ENCODE data around the gene EFCAB8. TPM values are rescaled to one million over a fixed set of nuclear protein-coding genes. Genes with fewer than 3 reads are reported as not detected.

EFCAB8 gene
- total RNA-seq, 4 donors from 2014 or later, result 1.4 to 1.5 TPM; not detected in 2

GRCh38 chr20:32984631-32985354 is 126.1 kb downstream of the EFCAB8 start:
- H3K27ac ChIP-seq, result no peak overlapping the region
- no peaks in the 10 kb centered on the region for H3K9me3 ChIP-seq
- H3K4me1 ChIP-seq, result no peaks in the 10 kb centered on the region
- no peak for TF ChIP-seq POLR2A (IDR thresholded peaks at IDR 0.05)
- TF ChIP-seq, protein P1, sequence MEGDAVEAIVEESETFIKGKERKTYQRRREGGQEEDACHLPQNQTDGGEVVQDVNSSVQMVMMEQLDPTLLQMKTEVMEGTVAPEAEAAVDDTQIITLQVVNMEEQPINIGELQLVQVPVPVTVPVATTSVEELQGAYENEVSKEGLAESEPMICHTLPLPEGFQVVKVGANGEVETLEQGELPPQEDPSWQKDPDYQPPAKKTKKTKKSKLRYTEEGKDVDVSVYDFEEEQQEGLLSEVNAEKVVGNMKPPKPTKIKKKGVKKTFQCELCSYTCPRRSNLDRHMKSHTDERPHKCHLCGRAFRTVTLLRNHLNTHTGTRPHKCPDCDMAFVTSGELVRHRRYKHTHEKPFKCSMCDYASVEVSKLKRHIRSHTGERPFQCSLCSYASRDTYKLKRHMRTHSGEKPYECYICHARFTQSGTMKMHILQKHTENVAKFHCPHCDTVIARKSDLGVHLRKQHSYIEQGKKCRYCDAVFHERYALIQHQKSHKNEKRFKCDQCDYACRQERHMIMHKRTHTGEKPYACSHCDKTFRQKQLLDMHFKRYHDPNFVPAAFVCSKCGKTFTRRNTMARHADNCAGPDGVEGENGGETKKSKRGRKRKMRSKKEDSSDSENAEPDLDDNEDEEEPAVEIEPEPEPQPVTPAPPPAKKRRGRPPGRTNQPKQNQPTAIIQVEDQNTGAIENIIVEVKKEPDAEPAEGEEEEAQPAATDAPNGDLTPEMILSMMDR (IDR thresholded peaks at IDR 0.05), result no peak
- intact Hi-C loops (cut with DNase I; ENCODE audit: low total_unique reads), result no loop called here
- DNase-seq, result no peak
- H3K4me3 ChIP-seq, result no peak overlapping the region
- H3K36me3 ChIP-seq, result no peaks in the 10 kb centered on the region
- no peaks in the 10 kb centered on the region for H3K27me3 ChIP-seq

- no peak for TF ChIP-seq POLR2A (IDR thresholded peaks at IDR 0.05)
- TF ChIP-seq, protein P1 (IDR thresholded peaks at IDR 0.05), result no peak
- no peaks in the 10 kb centered on the region for H3K4me1 ChIP-seq
- H3K9me3 ChIP-seq, result no peaks in the 10 kb centered on the region
- no peak for DNase-seq
- no peaks in the 10 kb centered on the region for H3K36me3 ChIP-seq
- intact Hi-C loops (cut with DNase I; ENCODE audit: low total_unique reads), result no loop called here
- H3K27me3 ChIP-seq, result no peaks in the 10 kb centered on the region
- no peak overlapping the region for H3K27ac ChIP-seq
- H3K4me3 ChIP-seq, result no peak overlapping the region
Measured at GRCh38 chr20:32985596-32985995, 126.9 kb downstream of the EFCAB8 start.

DNA sequence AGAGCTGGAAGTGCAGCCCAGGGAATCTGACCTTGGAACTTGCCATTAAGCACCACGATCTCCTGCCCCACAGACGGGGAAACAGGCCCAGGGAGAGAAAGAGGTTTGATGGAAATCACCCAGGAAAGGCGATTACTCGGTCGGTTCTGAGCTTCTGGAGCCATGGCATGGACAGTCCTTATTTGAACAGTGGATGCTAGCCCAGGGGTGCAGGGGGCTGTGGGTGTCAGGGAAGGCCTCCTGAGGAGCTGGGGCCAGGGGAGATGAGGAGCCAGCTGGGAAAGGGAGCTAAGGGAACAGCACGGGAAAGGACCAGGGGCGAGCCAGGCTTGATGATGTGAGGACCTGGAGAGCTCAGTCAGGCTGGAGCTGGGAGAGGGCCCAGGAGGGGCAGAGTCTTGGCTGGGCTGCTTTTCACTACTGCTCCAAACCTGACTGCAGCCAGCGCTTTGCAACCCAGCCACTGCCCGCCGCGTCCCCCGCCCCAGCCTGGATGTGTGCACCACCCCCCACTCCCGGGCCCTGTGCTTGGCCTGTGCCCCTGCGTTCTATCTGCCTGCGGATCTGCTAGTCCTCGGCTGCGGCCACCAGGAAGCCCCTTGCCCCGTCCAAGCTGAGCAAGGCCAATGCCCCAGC is 127.7 kb downstream of the EFCAB8 start:
- no peak overlapping the region for H3K27ac ChIP-seq
- H3K27me3 ChIP-seq, result no peaks in the 10 kb centered on the region
- H3K9me3 ChIP-seq, result no peaks in the 10 kb centered on the region
- no peak for TF ChIP-seq POLR2A (IDR thresholded peaks at IDR 0.05)
- TF ChIP-seq, protein P1 (IDR thresholded peaks at IDR 0.05), result no peak
- no peaks in the 10 kb centered on the region for H3K36me3 ChIP-seq
- intact Hi-C loops (cut with DNase I; ENCODE audit: low total_unique reads), result no loop called here
- DNase-seq, result no peak
- no peaks in the 10 kb centered on the region for H3K4me1 ChIP-seq
- H3K4me3 ChIP-seq, result no peak overlapping the region

- intact Hi-C loops (cut with DNase I; ENCODE audit: low total_unique reads), result no loop called here
- Histone ChIP-seq H3K4me1 (no peaks in the 10 kb centered on the region), H3K27ac (no peak overlapping the region), H3K4me3 (no peak overlapping the region), H3K27me3 (no peaks in the 10 kb centered on the region), H3K36me3 (no peaks in the 10 kb centered on the region), H3K9me3 (no peaks in the 10 kb centered on the region)
- no peak for TF ChIP-seq POLR2A (IDR thresholded peaks at IDR 0.05)
- TF ChIP-seq, protein P1 (IDR thresholded peaks at IDR 0.05), result no peak
- DNase-seq, result no peak
Measured at GRCh38 chr20:32987044-32987825, 128.5 kb downstream of the EFCAB8 start.

DNA sequence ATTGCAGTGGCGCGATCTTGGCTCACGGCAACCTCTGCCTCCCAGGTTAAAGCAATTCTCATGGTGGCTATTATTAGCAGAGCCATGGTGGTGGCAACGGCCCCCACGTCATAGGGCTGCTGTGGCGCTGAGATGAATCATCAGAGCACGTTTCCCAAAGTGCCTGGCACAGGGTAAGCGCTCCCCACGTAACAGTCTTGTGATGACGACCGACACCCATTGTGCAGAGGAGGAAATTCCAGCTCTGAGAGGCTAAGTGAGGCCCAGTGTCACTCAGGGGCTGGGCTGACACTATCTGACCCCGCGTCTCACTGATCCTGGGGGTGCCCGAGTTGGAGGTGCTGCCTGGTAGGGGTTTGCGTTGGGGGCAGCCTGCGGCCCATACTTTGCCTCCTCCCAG is 129.3 kb downstream of the EFCAB8 start:
- intact Hi-C loops (cut with DNase I; ENCODE audit: low total_unique reads), result no loop called here
- Histone ChIP-seq H3K9me3 (no peaks in the 10 kb centered on the region), H3K27ac (no peak overlapping the region), H3K4me1 (no peaks in the 10 kb centered on the region), H3K4me3 (no peak overlapping the region), H3K36me3 (no peaks in the 10 kb centered on the region), H3K27me3 (no peaks in the 10 kb centered on the region)
- TF ChIP-seq, protein P1 (IDR thresholded peaks at IDR 0.05), result no peak
- no peak for TF ChIP-seq POLR2A (IDR thresholded peaks at IDR 0.05)
- no peak for DNase-seq

All from uterus (tissue), 4 donors.